Measurements from ENCODE around the gene KDM2A.
"Not testable (repeated sequence)": the region's sequence is repeated elsewhere in the genome, so short reads cannot be mapped to it uniquely, and the experiment has no call there.

Gene KDM2A

DNA sequence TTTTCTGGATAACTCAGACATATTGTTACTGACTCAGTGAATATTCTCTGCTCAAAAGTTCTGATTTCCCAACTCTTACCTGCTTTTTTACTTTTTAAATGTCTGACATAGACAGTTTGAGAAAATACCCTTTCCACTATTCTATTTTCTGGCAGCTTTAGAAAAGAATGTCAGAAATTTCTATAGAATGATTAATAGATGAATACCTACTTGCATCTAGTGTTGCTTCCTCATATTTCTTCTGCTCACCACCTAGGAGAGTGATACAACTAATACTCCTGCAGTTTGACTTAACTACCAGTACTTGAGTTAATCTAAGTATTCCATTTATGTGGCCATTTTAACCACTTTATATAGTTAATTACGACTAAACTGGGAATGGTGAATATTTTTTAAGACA is 55.2 kb downstream of the KDM2A start:
- DNase-seq: no peak

DNA sequence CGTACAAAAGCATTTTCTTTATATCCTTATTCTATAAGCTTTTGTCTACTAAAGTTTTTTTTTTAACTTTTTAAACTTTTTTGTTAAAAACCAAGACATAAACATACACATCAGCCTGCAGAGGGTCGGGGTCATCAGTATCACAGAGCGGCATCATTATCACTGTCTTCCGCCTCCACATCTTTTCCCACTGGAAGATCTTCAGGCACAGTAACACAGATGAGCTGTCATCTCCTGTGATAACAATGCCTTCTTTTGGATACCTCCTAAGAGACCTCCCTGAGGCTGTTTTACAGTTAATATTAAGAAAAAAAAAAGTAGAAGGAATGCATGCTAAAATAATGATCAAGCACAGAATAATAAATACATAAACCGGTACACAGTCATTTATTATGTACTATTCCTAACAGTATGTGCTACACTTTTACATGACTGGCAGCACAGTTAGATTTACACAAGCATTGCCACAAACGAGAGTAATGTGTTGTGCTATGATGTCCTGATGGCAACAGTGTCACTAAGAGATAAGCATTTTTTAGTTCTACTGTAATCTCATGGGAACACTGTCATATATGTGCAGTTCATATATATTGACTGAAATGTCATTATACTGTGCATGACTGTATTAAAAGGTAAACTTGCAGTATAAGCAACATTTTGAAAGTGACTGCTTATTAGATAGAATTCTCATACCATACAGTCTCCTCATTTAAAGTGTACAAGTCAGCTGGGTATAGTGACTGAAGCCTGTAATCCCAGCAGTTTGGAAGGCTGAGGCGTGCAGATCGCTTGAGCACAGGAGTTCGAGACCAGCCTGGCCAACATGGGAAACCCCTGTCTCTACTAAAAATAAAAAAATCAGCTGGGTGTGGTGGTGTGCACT is 58.6 kb downstream of the KDM2A start:
- DNase-seq: no peak

DNA sequence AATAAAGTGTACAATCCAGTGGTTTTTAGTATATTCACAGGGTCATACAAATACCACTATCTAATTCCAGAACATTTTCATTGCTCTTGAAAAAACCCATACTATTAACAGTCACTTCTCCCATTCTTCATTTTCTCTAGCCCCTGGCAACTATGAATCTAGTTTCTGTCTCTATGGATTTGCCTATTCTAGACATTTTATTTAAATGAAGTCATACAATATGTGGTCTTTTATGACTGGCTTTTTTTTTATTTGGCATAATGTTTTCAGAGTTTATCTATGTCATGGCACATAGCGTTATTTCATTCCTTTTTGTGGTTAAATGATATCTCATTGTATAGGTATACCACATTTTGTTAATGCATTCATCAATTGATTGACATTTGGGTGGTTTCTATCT is 59.4 kb downstream of the KDM2A start:
- no peak for DNase-seq

DNA sequence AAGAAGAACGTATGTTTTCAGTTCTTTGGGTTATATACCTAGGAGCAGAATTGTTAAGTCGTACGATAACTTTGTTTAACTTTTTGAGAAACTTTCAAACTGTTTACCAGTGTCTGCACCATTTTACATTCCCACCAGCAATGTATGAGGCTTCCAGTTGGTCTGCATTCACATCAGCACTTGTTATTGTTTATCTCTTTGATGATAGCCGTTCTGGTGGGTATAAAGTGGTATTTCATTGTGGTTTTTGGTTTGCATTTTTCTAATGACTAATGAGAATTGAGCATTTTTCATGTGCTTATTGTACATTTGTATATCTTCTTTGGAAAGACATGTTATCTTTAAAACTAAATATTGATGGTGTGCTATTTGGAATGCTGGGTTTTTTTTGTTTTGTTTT is 59.8 kb downstream of the KDM2A start:
- no peak for DNase-seq

DNA sequence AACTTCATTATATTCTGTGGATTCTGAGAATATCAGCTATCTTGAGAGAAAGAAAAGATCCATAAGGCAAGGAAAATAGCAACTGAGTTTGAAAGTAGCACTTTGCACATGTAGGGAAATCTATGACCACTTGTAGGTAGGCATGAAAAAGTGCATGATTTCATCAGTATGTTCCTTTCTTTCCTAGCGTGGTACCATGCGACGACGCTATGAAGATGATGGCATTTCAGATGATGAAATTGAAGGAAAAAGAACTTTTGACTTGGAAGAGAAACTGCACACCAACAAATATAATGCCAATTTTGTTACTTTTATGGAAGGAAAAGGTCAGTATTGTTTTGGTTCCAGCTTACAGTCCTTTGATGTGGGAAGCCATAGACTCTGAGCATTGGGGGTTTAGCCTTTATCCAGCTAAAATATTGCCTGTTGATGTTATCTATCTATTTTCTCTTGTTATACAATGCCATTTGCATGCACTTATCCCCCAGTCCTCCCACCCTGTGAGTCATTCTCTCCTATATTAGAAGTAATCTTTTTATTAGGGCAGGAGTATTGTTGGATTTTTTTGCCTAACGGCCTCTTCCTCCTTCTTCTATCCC is 60.9 kb downstream of the KDM2A start:
- DNase-seq: no peak

DNA sequence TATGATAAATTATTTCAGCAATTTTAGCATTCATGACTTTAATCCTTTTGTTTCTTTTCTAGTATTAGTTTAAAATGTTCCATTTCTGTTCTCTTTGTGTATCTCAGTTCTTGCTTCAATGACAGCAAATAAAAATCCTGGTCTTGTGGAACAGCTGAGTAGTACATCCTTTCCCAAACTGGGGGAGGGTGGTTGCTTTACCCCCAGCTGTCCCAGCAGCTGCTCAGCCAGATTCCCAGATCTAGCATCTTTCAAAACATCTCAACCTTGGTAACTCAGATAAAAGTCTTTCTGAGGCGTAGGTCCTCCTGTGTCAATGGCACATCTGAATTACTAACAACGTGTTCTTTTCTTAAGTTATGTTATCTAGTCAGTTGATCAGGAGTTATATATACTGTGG is 75.0 kb downstream of the KDM2A start:
- no peak for DNase-seq

DNA sequence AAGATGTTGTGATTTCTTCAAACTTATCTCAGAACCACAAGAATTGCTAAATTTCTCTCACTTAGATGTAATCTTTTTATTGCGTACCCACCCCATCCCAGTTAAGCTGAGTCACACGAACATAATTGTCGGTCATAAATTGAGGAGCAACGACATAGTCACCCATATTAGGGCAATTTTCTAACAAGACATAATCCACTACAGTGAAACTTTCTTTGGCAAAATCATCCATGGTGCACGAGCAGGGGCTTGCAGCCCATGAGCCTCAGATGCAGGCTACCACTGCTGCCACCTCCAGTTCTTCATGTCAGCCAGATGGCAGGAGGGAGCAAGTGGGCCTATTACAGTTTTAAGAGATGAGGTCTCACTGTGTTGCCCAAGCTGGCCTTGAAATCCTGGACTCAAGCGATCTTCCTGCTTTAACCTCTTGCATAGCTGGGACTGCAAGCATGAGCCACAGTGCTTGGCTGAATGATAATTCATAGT is 77.0 kb downstream of the KDM2A start:
- no peak for DNase-seq

DNA sequence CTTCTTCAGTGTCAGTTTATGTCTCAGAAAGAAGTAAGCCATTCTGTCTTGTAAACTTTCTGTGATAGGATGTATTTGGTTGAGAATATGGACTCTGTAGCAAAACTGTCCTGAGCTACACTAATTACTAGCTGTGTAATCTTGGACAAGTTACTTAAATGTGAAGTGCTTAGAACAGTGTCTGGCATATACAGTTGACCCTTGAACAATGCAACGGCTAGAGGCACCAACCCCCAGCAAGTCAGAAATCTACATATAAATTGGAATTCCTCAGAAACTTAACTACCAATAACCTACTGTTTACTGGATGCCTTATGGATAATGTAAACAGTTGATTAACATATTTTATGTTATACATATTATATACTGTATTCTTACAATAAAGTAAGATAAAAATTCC is 78.5 kb downstream of the KDM2A start:
- DNase-seq: no peak

DNA sequence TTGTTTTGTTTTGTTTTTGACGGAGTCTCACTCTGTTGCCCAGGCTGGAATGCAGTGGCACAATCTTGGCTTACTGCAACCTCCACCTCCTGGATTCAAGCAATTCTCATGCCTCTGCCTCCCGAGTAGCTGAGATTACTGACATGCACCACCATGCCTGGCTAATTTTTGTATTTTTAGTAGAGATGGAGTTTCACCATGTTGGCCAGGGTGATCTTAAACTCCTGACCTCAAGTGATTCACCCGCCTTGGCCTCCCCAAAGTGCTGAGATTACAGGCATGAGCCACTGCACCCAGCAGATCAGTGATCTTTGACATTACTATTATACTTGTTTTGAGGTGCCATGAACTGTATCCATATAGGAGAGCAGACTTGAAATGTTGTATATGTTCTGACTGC is 79.7 kb downstream of the KDM2A start:
- not testable (repeated sequence) for DNase-seq

DNA sequence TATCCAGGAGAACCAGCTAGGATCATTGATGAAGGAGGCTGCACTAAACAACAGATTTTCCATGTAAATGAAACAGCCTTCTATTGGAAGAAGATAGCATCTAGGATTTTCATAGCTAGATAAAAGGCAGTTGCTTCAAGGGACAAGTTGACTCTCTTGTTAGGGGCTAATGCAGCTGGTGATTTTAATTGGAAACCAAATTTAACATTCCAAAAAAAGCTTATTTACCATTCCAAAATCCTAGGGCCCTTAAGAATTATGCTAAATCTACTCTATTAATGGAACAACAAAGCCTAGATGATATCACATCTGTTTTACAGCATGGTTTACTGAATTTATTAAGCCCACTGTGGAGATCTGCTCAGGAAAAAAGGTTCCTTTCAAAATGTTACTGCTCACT is 80.7 kb downstream of the KDM2A start:
- DNase-seq: no peak

DNA sequence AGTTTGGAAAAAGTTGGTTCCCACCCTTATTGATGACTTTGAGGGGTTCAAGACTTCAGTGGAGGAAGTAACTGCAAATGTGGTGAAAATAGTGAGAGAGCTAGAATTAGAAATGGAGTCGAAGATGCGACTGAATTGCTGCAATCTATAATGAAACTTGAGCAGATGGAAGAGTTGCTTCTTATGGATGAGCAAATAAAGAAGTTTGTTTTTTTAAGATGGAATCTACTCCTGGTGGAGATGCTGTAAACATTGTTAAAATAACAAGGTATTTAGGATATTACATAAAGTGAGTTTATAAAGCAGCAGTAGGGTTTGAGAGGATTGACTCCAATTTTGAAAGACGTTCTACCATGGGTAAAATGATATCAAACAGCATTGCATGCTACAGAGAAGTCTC is 83.0 kb downstream of the KDM2A start:
- DNase-seq: no peak

DNA sequence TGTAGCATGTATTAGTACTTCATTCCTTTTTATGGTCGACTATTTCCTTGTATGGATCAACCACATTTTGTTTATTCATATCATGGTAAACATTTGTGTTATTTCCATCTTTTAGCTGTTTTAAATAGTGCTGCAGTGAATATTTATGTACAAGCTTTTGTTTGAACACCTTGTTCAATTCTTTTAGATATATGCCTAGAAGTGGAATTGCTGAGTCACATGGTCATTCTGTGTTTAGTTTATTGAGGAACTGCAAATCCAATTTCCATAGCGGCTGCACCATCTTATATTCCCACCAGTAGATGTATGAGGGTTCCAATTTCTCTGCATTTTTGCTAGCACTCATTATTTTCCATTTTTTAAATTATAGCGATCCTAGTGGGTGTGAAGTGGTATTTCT is 85.8 kb downstream of the KDM2A start:
- no peak for DNase-seq

DNA sequence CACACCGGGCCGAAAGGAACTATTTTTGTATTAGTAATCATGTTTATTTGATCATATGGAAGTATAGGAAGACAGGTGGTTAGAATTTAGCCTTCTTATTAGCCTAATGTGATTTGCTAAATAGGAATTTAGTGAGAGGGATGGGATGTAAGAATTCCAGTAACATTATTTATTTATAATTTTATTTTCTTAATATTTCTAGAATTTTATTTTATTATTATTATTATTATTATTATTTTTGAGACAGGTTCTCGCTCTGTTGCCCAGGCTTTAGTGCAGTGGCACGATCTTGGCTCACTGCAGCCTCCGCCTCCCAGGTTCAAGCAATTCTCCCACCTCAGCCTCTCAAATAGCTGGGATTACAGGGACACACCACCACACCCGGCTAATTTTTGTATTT is 90.2 kb downstream of the KDM2A start:
- not testable (repeated sequence) for DNase-seq

DNA sequence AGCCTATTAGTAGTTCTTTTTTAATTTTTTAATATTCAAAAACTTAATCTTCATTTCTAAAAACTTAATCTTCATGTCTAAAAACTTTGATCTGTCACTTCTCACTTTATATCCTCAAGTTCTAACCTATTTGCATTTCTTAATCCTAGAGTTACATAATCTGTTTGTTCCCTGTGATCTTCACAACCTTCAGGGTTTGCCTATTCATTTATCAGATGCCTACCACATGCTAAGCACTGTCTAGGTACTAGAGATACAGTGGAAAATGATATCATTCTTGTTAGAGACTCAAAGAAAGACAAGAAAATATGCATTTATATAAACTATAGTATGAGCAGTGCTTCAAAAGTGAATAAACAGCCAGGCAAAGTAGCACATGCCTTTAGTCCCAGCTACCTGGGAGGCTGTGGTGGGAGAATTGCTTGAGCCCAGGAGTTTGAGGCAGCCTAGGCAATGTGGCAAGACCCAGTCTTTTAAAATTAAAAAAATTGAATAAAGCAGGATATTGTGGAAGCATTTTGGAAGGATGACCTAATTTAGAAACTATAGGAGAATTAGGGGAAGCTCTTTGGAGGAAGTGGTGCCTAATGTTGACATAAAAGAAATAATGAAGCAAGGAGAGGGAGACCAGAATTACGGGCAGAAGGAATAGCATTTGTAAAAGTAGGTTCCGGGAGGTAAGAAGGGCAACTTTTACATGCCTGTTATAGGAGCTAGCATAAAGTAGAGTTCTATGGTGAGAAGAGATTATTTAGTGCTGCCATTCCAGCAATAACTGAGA is 92.8 kb downstream of the KDM2A start:
- no peak for DNase-seq

DNA sequence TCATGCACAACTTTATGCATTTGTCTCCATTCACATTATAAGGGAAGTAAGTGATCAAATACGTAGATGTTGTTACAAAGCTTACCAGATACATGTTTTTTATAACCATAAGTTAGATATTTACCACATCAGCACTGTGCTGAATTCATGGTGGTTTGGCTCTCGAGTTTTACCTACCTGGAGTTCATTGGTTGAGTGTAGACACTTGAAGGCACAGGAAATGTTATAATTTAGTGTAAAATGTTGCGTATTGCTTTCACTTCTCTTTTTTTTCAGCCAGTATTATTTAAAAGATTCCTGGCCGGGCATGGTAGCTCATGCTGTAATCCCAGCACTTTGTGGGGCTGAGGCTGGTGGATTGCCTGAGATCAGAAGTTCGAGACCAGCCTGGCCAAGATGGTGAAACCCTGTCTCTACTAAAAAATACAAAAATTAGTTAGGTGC is 94.1 kb downstream of the KDM2A start:
- no peak for DNase-seq

DNA sequence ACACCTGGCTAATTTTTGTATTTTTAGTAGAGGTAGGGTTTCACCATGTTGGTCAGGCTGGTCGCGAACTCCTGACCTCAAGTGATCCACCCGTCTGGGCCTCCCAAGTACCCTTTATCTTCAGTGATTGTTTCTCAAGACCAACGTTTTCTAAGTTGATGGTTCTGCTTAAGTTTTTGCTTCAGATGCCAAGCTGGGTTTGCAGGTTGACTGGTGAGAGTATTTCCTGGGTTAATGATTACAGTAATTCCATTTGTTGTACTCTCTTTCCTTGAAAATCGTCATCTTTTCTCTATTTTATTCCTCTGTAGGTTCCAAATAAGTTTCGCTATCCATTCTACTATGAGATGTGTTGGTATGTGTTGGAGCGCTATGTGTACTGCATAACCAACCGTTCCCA is 108.7 kb downstream of the KDM2A start:
- no peak for DNase-seq

DNA sequence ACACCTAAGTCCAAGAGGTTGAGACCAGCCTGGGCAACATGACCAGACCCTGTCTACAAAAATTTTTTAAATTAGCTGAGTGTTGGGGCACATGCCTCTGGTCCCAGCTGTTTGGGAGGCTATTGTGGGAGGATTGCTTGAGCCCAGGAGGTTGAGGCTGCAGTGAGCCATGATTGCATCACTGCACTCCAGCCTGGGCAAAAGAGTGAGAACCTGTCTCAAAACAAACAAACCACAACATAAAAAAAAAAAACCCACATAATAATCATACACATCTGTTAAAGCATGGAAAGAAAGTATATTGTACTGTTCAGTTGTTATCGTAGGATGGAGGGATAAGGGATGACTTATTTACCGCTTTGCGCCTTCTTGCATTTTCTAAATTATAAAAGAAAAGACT is 111.3 kb downstream of the KDM2A start:
- DNase-seq: no peak

DNA sequence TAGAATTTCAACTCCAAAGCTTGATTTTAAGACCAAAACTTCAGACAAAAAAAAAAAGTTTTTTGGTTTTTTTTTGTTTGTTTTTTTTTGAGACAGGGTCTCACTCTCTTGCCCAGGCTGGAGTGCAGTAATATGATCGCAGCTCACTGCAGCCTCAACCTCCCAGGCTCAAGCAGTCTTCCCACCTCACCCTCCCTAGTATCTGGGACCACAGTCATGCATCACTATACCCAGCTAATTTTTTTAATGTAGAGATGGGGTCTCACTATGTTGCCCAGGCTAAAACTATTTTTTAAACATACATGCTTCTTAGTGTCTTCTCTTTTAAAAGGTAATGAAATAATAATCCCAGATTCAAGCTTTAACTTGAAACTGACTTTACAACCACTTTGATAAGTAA is 111.8 kb downstream of the KDM2A start:
- no peak for DNase-seq

DNA sequence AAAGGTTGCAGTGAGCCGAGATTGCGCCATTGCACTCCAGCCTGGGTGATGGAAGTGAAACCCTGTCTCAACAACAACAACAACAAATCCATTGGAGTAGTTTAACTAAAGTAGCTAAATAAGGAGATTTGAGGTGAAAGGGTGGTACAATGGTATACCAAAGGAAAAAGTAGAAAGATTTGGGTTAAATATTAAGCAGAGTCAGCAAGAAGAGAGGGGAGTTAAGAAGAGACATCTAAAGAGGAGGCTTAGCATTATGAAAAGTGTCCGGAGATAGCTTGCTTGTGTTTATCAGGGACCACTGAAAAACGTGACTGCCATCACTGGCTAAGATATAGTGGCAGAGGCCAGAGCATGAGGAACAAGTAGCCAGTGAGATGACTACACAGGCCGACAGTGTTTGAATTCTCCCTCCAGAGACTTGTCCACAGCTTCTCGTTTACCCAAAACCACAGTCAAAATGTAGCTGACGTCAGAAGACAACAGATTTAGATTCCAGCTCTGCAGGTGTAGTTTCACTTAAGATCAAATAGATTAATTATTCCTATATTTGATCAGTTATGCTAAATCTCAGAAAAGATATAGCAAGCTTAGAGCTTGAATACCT is 114.6 kb downstream of the KDM2A start:
- DNase-seq: no peak

DNA sequence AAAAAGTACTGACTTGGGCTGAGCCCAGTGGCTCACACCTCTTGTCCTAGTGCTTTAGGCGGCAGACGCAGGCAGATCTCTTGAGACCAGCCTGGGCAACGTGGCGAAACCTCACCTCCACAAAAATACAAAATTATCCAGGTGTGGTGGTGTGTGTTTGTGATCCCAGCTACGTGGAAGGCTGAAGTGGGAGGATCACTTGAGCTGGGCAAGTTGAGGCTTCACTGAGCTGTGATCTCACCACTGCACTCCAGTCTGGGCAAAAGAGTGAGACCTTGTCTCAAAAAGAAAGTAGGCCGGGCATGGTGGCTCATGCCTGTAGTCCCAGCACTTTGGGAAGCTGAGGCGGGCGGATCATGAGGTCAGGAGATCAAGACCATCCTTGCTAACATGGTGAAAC is 115.5 kb downstream of the KDM2A start:
- not testable (repeated sequence) for DNase-seq

DNA sequence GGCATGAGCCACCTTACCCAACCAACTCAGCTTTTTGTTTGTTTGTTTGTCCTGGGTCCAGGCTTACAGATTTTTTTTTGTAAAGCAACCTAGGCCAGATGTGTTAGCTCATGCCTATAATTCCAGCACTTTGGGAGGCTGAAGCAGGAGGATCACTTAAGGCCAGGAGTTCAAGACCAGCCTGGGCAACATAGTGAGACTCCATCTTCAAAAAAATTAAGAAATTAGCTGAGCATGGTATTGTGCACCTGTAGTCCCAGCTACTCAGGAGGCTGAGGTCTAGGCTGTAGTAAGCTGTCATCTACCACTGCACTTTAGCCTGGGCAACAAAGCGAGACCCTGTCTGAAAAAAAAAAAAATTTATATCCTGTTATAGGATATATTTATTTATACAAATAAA is 118.5 kb downstream of the KDM2A start:
- no peak for DNase-seq

DNA sequence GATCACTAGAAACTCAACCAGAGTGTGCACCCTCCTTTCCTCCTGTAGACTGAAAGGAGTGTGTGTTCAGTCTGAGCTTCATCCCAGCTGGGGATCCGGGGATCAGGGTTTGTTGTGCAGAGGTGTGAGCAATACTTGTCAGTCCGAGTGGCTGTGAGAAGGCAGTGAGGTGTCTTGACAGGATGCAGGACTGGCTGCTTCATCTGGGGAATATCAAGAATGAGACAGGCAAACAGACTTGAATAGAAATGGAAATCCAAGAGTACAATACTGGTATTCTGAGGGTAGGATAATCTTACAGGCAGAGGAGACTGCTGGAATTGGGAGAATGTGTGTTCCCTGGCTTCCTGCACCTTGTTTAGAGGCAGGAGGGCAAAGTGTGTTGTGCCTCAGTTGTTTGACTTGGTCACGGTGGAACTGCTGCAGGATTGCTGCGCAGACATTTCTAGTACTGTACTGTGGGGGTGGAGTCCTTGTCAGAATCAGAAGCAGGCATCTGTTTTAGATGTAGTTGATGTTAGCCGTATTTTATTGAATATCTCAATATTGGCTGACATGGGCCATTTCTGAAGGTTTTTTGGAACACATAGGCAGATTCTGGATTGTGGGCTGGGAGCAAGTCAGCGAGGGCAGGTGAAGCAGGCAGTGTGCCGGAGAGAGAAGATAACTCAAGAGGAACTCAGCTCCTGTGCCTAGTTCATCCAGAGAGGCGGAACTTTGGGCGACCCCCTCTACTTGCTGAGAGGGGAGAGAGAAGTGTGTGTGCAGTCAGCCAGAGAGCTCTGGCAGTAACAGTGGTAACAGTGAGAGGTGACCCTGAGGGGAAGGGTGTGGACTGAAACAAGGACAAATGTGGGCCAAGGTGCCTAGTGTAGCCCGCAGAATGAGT is 120.1 kb downstream of the KDM2A start:
- no peak for DNase-seq
